Head of caudate nucleus (tissue), 42 donors: ENCODE data around the gene PPM1D.
"Not testable (repeated sequence)": the region's sequence is repeated elsewhere in the genome, so short reads cannot be mapped to it uniquely, and the experiment has no call there.

Source experiments
- DNase-seq, 42 donors: peaks; one replicate each; pipeline versions ENCODE4 v3.0.0 to v3.0.0-alpha.2; 2020 to 2021; ENCODE audit warnings: mixed read lengths in 7 of 42
- intact Hi-C: fragments of 100-400 bp; cut with DNase I; formaldehyde crosslinking; loops from one replicate; pipeline ENCODE4 v1.15.0; 2022

PPM1D gene

GRCh38 chr17:60590070-60590469, 9.9 kb upstream of the PPM1D start:
- no peak for DNase-seq
- intact Hi-C loops: no loop called here

- no peak for DNase-seq
- intact Hi-C loops: no loop called here
These were observed 7.2 kb upstream of the PPM1D start for GRCh38 chr17:60592750-60593149.

- intact Hi-C loops, DNase-seq: not testable (repeated sequence)
These were observed 6.5 kb upstream of the PPM1D start for GRCh38 chr17:60593441-60594036.

- intact Hi-C loops, DNase-seq: not testable (repeated sequence)
These were observed 5.8 kb upstream of the PPM1D start for GRCh38 chr17:60594170-60594569.

- intact Hi-C loops: no loop called here
- no peak for DNase-seq
These were observed 5.3 kb upstream of the PPM1D start for GRCh38 chr17:60594734-60595133.

GRCh38 chr17:60597297-60597696, 2.7 kb upstream of the PPM1D start:
- no peak for DNase-seq
- intact Hi-C loops: no loop called here

GRCh38 chr17:60598001-60598736, 1.8 kb upstream of the PPM1D start:
- intact Hi-C loops: no loop called here
- no peak for DNase-seq

GRCh38 chr17:60599220-60599619, 773 bp upstream of the PPM1D start:
- peak in 22 of 42 donors; percentile 8 to 69 (median 26) for DNase-seq
- intact Hi-C loops: no loop called here

- peak; percentile 31 to 92 (median 82) for DNase-seq
- intact Hi-C loops: loop anchor here (10.0 kb wide), 1 partner anchor 76 kb away; the partner anchor contains the start of gene APPBP2
These were observed 775 bp downstream of the PPM1D start for GRCh38 chr17:60600490-60601446.

GRCh38 chr17:60601447-60602384, 1.7 kb downstream of the PPM1D start:
- DNase-seq: peak in 40 of 42 donors; percentile 17 to 87 (median 61)
- intact Hi-C loops: loop anchor here (10.0 kb wide), 1 partner anchor 77 kb away; the partner anchor contains the start of gene APPBP2

GRCh38 chr17:60602385-60602742, 2.4 kb downstream of the PPM1D start:
- intact Hi-C loops: loop anchor here (10.0 kb wide), 1 partner anchor 78 kb away; the partner anchor contains the start of gene APPBP2
- peak in 19 of 42 donors; percentile 11 to 59 (median 21) for DNase-seq

GRCh38 chr17:60602871-60603270, 2.9 kb downstream of the PPM1D start:
- intact Hi-C loops: loop anchor here (10.0 kb wide), 1 partner anchor 78 kb away; the partner anchor contains the start of gene APPBP2
- no peak for DNase-seq

GRCh38 chr17:60603477-60603876, 3.5 kb downstream of the PPM1D start:
- intact Hi-C loops: loop anchor here (10.0 kb wide), 1 partner anchor 79 kb away; the partner anchor contains the start of gene APPBP2

GRCh38 chr17:60604686-60605334, 4.8 kb downstream of the PPM1D start:
- intact Hi-C loops: loop anchor here (10.0 kb wide), 1 partner anchor 80 kb away; the partner anchor contains the start of gene APPBP2
- DNase-seq: no peak

More at GRCh38 chr17:60603477-60603876, 3.5 kb downstream of the PPM1D start:
- not testable (repeated sequence) for DNase-seq

- intact Hi-C loops: loop anchor here (10.0 kb wide), 1 partner anchor 81 kb away; the partner anchor contains the start of gene APPBP2
- DNase-seq: no peak
These were observed 6.0 kb downstream of the PPM1D start for GRCh38 chr17:60606036-60606435.

- intact Hi-C loops: no loop called here
- no peak for DNase-seq
These were observed 10.5 kb downstream of the PPM1D start for GRCh38 chr17:60610473-60610872.

- DNase-seq, intact Hi-C loops: not testable (repeated sequence)
These were observed 11.3 kb downstream of the PPM1D start for GRCh38 chr17:60611321-60611720.
